ENCODE results near the gene CITED1.

CITED1 gene

GRCh38 chrX:72269671-72270251, 36.0 kb downstream of the CITED1 start:
- Mint-ChIP-seq H3K27me3 (no peaks in the 10 kb centered on the region), H3K4me3 (peak overlapping the region; percentile 57), H3K4me1 (ENCODE audit: low read depth) (peaks cover 61% of the 10 kb centered on the region), H3K36me3 (ENCODE audit: low read depth) (peaks cover 85% of the 10 kb centered on the region), H3K9me3 (no peaks in the 10 kb centered on the region), H3K27ac (peak overlapping the region; percentile 92)
- no peak for DNase-seq

GRCh38 chrX:72268597-72269365, 36.9 kb downstream of the CITED1 start:
- no peak overlapping the region for H3K4me3 Mint-ChIP-seq
- peaks cover 75% of the 10 kb centered on the region for H3K36me3 Mint-ChIP-seq (ENCODE audit: low read depth)
- H3K9me3 Mint-ChIP-seq, result no peaks in the 10 kb centered on the region
- DNase-seq, result no peak
- H3K27ac Mint-ChIP-seq, result peak overlapping the region; percentile 92
- peaks cover 51% of the 10 kb centered on the region for H3K4me1 Mint-ChIP-seq (ENCODE audit: low read depth)
- H3K27me3 Mint-ChIP-seq, result no peaks in the 10 kb centered on the region

DNA sequence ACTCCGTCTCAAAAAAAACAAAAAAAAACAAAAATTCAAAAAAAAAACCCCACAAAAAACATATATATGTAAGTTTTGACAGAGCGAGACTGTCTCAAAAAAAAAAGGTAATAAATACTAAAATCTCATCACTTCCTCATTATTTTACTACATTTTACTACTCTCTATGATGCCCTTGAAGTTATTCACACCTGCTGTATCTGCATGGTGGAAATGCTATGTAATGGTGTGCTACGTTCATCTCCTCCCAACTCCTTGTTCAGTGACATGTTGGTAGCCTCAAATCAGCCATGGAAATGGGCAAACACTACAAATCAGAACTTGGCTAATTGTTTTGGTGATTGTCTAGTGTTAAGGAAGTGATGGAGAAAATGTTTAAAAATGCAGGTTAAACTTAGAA, 40.5 kb downstream of the CITED1 start:
- H3K9me3 Mint-ChIP-seq, result no peaks in the 10 kb centered on the region
- no peak for DNase-seq
- H3K27ac Mint-ChIP-seq, result no peak overlapping the region
- no peaks in the 10 kb centered on the region for H3K27me3 Mint-ChIP-seq
- peaks cover 18% of the 10 kb centered on the region for H3K4me1 Mint-ChIP-seq (ENCODE audit: low read depth)
- H3K36me3 Mint-ChIP-seq (ENCODE audit: low read depth), result peaks cover 45% of the 10 kb centered on the region
- no peak overlapping the region for H3K4me3 Mint-ChIP-seq

DNA sequence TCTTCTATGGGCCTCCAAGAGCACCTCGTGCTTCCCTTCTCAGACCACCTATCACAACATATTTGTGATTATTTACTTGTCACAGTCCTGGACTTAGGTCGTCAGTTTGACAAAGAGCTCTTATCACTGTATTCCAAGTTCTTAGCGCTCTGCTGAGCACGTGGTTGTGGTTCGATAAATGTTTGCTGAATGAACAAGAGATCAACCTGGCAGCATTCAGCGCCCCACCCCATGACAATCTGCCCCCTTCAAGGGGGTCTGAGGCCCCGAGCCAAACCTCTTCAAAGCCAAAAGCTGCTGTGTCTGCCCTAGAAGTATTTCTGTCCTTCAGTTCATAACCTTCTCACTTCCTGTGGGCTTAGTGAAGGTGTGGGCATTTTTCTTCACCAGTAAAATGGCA, 43.6 kb downstream of the CITED1 start:
- no peak overlapping the region for H3K4me3 Mint-ChIP-seq
- H3K9me3 Mint-ChIP-seq, result no peaks in the 10 kb centered on the region
- H3K27me3 Mint-ChIP-seq, result no peaks in the 10 kb centered on the region
- no peaks in the 10 kb centered on the region for H3K4me1 Mint-ChIP-seq (ENCODE audit: low read depth)
- H3K36me3 Mint-ChIP-seq (ENCODE audit: low read depth), result peaks cover 13% of the 10 kb centered on the region
- no peak overlapping the region for H3K27ac Mint-ChIP-seq
- DNase-seq, result no peak

- H3K4me1 Mint-ChIP-seq (ENCODE audit: low read depth), result peaks cover 1% of the 10 kb centered on the region
- H3K27ac Mint-ChIP-seq, result no peak overlapping the region
- H3K9me3 Mint-ChIP-seq, result no peaks in the 10 kb centered on the region
- H3K27me3 Mint-ChIP-seq, result peaks cover 5% of the 10 kb centered on the region
- H3K4me3 Mint-ChIP-seq, result no peak overlapping the region
- DNase-seq, result no peak
- H3K36me3 Mint-ChIP-seq (ENCODE audit: low read depth), result peaks cover 7% of the 10 kb centered on the region
Measured at GRCh38 chrX:72260448-72260847, 45.3 kb downstream of the CITED1 start.

DNA sequence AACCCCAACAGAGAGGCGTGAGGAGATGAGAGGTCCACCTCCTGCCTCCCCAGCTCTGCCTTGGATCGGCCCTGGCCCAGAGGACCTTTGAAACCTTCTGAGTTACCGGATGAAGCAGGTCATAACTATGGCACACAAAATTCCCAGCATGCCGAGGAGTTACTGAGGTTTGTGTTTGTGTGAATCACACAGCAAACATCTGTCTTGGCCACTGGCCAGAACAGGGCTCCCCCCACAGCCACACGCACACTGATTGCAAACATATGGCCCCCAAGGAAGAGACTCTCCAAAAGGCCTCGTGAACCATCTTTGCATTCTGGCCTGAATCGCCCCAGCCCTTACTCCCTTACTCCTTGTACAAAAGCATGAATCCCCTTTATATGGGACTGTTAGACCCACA, 47.5 kb downstream of the CITED1 start:
- Mint-ChIP-seq H3K27me3 (peaks cover 18% of the 10 kb centered on the region), H3K4me1 (ENCODE audit: low read depth) (peaks cover 6% of the 10 kb centered on the region), H3K36me3 (ENCODE audit: low read depth) (peaks cover 4% of the 10 kb centered on the region), H3K9me3 (no peaks in the 10 kb centered on the region), H3K4me3 (no peak overlapping the region), H3K27ac (no peak overlapping the region)
- no peak for DNase-seq

DNA sequence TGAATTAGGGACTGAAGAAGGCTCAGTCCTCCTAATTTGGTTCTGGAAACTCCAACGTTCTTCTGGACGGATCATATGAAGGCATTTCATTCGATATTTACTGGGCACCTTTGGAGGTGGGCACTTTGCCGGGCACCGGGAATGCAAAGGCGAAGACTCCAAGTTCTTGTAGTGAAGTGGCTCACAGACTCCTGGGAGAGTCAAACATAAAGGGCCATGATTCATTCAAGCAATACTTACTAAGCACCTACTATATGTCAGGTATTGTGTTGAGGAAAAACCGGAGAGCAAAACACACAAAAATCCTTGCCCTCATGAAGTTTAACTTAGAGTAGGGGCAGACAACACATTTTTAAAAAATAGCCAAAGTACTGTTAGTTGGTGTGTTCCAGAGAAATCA, 49.9 kb downstream of the CITED1 start:
- Mint-ChIP-seq H3K27ac (no peak overlapping the region), H3K36me3 (ENCODE audit: low read depth) (no peaks in the 10 kb centered on the region), H3K9me3 (no peaks in the 10 kb centered on the region), H3K4me1 (ENCODE audit: low read depth) (peaks cover 6% of the 10 kb centered on the region), H3K4me3 (no peak overlapping the region), H3K27me3 (peaks cover 28% of the 10 kb centered on the region)
- DNase-seq, result no peak

DNA sequence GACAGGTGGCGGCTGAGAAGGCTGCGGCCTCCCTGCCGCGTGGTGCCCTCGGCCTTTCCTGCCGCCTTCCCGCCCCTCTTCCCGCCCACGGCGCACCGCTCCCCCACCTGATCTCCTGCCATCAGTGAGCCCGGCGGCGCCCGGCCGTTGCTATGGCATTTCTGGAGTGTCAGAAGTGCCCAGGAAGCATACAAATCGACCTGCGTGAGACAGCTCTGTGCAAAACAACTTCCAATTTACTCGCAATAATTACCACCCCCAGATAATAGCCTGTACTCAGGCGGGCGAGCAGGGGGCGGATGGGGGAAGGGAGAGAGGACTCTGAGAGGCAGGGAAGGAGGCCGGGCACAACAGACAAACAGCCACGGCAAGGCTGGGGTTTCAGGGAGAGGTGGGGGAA, 50.3 kb downstream of the CITED1 start:
- Mint-ChIP-seq H3K4me3 (no peak overlapping the region), H3K27ac (no peak overlapping the region), H3K27me3 (peaks cover 28% of the 10 kb centered on the region), H3K4me1 (ENCODE audit: low read depth) (peaks cover 6% of the 10 kb centered on the region), H3K9me3 (no peaks in the 10 kb centered on the region), H3K36me3 (ENCODE audit: low read depth) (no peaks in the 10 kb centered on the region)
- DNase-seq, result no peak

DNA sequence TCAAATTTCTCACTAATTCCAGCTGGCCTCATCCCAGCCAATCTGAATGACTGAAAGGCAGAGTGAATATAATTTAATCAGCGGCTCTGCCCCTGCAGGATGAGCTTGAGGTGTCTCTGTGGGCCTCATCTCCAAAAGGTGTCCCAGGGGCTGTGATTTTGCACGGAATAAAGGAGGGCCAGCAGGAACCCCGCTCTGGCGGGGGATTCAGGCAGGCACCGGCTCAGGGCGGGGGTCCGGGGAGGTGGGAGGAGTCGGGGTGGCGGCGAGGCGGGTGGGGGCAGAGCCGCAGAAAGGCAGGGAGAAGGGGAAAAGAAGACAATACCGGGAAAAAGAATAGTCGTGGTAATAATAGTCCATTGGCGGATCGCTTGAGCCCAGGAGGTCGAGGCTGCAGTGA, 50.9 kb downstream of the CITED1 start:
- Mint-ChIP-seq H3K27ac (no peak overlapping the region), H3K4me3 (no peak overlapping the region), H3K4me1 (ENCODE audit: low read depth) (peaks cover 6% of the 10 kb centered on the region), H3K27me3 (peaks cover 28% of the 10 kb centered on the region), H3K36me3 (ENCODE audit: low read depth) (no peaks in the 10 kb centered on the region), H3K9me3 (no peaks in the 10 kb centered on the region)
- DNase-seq, result no peak

- DNase-seq, result no peak
- no peaks in the 10 kb centered on the region for H3K9me3 Mint-ChIP-seq
- no peak overlapping the region for H3K27ac Mint-ChIP-seq
- no peaks in the 10 kb centered on the region for H3K36me3 Mint-ChIP-seq (ENCODE audit: low read depth)
- H3K4me1 Mint-ChIP-seq (ENCODE audit: low read depth), result peaks cover 6% of the 10 kb centered on the region
- H3K27me3 Mint-ChIP-seq, result peaks cover 28% of the 10 kb centered on the region
- no peak overlapping the region for H3K4me3 Mint-ChIP-seq
Measured at GRCh38 chrX:72253686-72254085, 52.0 kb downstream of the CITED1 start.

All from activated T-cell treated with anti-CD3 and anti-CD28 coated beads, Interleukin-2, amount 50 U/mL, for 24 hours (primary cell).